Activated CD4-positive, alpha-beta T cell treated with anti-CD3 and anti-CD28 coated beads, Interleukin-10, Interleukin-2, amounts not matched to agents 100 ng/mL and 50 ng/mL, durations not matched to agents 16 hours and 8 hours (primary cell): ENCODE data around the gene PIK3R3.
"Not testable (repeated sequence)": the region's sequence is repeated elsewhere in the genome, so short reads cannot be mapped to it uniquely, and the experiment has no call there.

Experiments used
- DNase-seq: peaks from one replicate; pipeline ENCODE4 v3.0.0-alpha.2; 2020

Gene PIK3R3

GRCh38 chr1:46062651-46063319 lies 69.6 kb downstream of the PIK3R3 start:
- peak; percentile 58 for DNase-seq

- no peak for DNase-seq
These were observed 71.3 kb downstream of the PIK3R3 start for GRCh38 chr1:46061146-46061545.

GRCh38 chr1:46058936-46059335 lies 73.5 kb downstream of the PIK3R3 start:
- no peak for DNase-seq

- no peak for DNase-seq
These were observed 74.6 kb downstream of the PIK3R3 start for GRCh38 chr1:46057781-46058180.

GRCh38 chr1:46057215-46057614 lies 75.2 kb downstream of the PIK3R3 start:
- DNase-seq = not testable (repeated sequence)

GRCh38 chr1:46056325-46056724 lies 76.1 kb downstream of the PIK3R3 start:
- no peak for DNase-seq

GRCh38 chr1:46053734-46054133 lies 78.7 kb downstream of the PIK3R3 start:
- DNase-seq = no peak

GRCh38 chr1:46044116-46044515 lies 88.3 kb downstream of the PIK3R3 start:
- DNase-seq = no peak

- DNase-seq = no peak
These were observed 88.9 kb downstream of the PIK3R3 start for GRCh38 chr1:46043458-46044017.

- DNase-seq = no peak
These were observed 90.5 kb downstream of the PIK3R3 start for GRCh38 chr1:46041974-46042373.

- DNase-seq = no peak
These were observed 90.9 kb downstream of the PIK3R3 start for GRCh38 chr1:46041551-46041950.

GRCh38 chr1:46039571-46040052 lies 92.8 kb downstream of the PIK3R3 start:
- DNase-seq = no peak

- peak; percentile 84 for DNase-seq
These were observed 95.3 kb downstream of the PIK3R3 start for GRCh38 chr1:46036894-46037839.

- DNase-seq = no peak
These were observed 97.6 kb downstream of the PIK3R3 start for GRCh38 chr1:46034601-46035516.

GRCh38 chr1:46030876-46031660 lies 101.4 kb downstream of the PIK3R3 start:
- no peak for DNase-seq

- no peak for DNase-seq
These were observed 102.2 kb downstream of the PIK3R3 start for GRCh38 chr1:46030074-46030870.

GRCh38 chr1:46027788-46028573 lies 104.4 kb downstream of the PIK3R3 start:
- no peak for DNase-seq

- DNase-seq = no peak
These were observed 105.9 kb downstream of the PIK3R3 start for GRCh38 chr1:46026531-46026930.

- no peak for DNase-seq
These were observed 111.1 kb downstream of the PIK3R3 start for GRCh38 chr1:46021046-46021996.
